GM13976 (cell line): ENCODE data around the gene PNRC2.

ENCODE experiments used
- DNase-seq: peaks from one replicate; pipeline ENCODE4 v3.0.0; 2012; ENCODE audit warnings: low spot score
- CTCF ChIP-seq: IDR thresholded peaks from 2 replicates; pipeline ENCODE4 v1.5.1; 2012; ENCODE audit warnings: borderline replicate concordance, mild to moderate bottlenecking; ENCODE audit not compliant: insufficient read depth; ENCODE audit errors: extremely low read depth, missing control alignments, control extremely low read depth
- in situ Hi-C: fragments of 300-500 bp; cut with MboI; formaldehyde crosslinking; loops from one replicate; pipeline ENCODE4 v1.12.0; 2022; ENCODE audit warnings: low sequenced_read_pairs, mixed read lengths, inconsistent platforms; ENCODE audit not compliant: unreplicated experiment

Gene PNRC2

DNA sequence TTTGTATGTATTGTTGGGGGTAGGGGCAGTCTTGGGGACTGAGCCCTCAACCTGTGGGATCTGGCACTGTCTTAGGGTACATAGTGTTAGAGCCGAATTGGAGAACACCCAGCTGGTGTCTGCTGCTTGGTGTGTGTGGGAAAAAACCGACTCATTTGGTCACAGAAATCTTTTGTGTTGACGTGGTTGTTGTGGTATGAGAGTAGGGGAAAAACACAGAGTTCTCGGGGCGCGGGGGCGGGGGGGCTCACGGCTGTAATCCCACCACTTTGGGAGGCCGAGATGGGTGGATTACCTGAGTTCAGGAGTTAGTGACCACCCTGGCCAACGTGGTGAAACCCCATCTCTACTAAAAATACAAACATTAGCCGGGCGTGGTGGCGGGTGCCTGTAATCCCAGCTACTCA, 35.8 kb downstream of the PNRC2 start:
- in situ Hi-C loops = no loop called here
- no peak for TF ChIP-seq CTCF
- DNase-seq = peak; percentile 52

GRCh38 chr1:23996700-23997229, 37.1 kb downstream of the PNRC2 start:
- in situ Hi-C loops = no loop called here
- TF ChIP-seq CTCF = no peak
- no peak for DNase-seq

DNA sequence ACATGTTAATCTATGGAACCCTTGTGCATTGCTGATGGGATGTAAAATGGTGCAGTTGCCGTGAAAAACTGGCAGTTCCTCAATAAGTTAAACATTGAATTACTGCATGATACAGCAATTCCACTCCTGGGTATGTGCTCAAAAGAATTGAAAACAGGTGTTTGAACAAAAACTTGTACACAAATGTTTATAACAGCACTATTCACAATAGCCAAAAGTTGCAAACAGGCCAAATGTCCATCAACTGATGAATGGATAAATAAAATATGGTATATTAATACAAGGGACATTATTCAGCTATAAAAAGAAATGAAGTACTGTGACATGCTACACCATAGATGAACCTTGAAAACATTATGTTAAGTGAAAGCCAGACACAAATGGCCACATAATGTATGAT, 38.2 kb downstream of the PNRC2 start:
- TF ChIP-seq CTCF = no peak
- no peak for DNase-seq
- in situ Hi-C loops = no loop called here

DNA sequence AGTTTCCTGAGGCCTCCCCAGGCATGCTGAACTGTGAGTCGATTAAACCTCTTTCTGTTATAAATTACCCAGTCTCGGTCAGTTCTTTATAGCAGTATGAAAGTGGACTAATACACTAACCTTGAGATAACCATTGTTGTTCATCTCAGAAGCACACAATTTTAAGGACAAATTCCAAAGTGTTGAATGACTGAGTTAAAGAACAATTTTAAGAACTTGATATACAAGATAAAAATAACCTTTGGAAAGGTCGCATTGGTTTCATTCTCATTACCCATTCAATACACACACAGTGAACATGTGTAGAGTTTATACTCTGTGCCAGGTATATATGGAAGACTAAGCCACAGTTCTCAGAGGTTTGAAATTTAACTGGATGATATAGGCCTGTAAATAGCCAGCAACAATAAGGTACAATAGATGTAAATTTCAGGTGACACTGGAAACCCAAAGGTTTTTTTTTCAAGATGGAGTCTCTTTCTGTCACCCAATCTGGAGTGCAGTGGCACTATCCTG, 39.6 kb downstream of the PNRC2 start:
- in situ Hi-C loops = no loop called here
- no peak for DNase-seq

DNA sequence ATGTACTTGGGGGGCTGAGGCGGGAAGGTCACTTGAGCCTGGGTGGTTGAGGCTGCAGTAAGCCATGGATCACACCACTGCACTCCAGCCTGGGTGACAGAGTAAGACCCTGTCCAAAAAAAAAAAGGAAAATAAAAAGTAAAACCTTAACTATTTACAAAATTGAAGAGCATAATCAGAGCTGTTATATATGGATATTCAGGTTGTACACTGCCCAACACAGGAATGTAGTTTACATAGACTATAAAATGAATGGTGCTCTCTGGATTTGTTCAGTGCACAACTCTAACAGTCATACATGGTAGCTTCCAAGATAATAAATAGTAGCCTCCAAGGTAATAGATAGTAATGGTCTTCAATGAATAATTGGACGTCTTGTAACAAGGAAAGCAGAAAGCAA, 43.1 kb downstream of the PNRC2 start:
- no peak for DNase-seq
- in situ Hi-C loops = no loop called here
- TF ChIP-seq CTCF = no peak

More for the DNA sequence above, 39.6 kb downstream of the PNRC2 start:
- TF ChIP-seq CTCF = no peak

GRCh38 chr1:24003331-24003972, 43.8 kb downstream of the PNRC2 start:
- no peak for DNase-seq
- in situ Hi-C loops = no loop called here
- TF ChIP-seq CTCF = no peak

GRCh38 chr1:24004132-24004531, 44.5 kb downstream of the PNRC2 start:
- in situ Hi-C loops = no loop called here
- no peak for TF ChIP-seq CTCF
- no peak for DNase-seq
